NCI-H1436 treated with DMSO at 0.1 percent for 48 hours (cell line): ENCODE data around the gene UBE2E2.
"Not testable (repeated sequence)": the region's sequence is repeated elsewhere in the genome, so short reads cannot be mapped to it uniquely, and the experiment has no call there.

Experiments
- DNase-seq: peaks from one replicate; lab custom pipeline; 2025; lab: John Stamatoyannopoulos, UW

The UBE2E2 gene

DNA sequence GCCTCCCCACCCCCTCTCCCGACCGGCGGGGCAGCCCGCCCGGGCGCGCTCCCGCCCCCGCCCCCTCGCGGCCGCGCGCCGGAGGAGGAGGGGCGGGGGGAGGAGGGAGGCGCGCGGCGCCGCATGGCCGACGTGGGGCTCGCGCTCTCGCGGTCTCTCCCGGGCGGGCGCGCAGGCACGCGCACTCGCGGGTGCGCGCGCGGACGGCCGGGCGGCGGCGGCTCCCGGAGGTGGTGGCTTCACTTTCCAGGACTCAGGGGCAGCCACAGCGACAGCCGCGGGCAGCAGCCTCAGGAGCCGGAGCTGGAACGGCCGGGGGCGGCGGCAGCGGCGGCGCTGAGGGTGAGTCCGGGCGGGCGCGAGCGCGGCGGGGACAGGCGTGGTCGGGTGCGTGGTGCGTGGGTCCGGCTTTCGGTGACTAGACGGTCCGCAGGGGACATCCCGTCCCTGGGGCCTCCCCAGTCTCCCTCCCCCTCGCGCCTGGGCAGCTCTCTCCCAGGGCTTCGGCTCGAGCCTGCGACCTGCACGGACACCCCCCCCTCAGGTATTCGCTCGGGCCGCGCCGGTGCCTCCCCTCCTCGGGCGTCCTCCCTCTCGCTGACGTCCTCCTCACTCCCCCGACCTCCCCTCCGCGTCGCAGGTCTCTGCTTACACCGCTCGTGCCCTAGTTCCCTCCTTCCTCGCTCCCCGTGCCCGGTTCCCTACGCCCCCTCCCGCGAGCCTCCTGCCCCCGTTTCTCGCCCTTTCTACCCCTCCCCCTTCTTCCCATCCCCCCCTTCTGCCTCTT lies at the start of gene UBE2E2:
Gene UBE2E2 (plus strand): TSS at position 407 of the 787 bp plus-strand sequence.
- no peak for DNase-seq

DNA sequence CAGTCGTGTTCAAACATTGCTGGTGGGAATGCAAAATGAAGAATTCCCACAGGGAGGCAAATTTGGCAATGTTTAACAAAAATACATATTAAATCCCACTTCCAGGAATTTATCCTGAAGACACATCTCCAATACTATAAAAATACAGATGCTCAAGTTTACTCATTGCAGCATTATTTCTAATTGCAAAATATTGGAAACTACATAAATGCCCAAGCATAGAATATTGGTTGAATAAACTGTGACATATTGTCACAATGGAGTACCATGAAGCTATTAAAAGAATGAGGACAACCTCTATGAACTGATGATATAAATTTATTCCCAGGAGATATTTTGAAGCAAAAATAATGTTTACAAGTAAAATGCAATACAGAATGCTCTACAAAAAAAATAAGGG lies 49.7 kb upstream of the UBE2E2 start:
- no peak for DNase-seq

- DNase-seq: no peak
These were observed 45.8 kb upstream of the UBE2E2 start for GRCh38 chr3:23157331-23157730.

DNA sequence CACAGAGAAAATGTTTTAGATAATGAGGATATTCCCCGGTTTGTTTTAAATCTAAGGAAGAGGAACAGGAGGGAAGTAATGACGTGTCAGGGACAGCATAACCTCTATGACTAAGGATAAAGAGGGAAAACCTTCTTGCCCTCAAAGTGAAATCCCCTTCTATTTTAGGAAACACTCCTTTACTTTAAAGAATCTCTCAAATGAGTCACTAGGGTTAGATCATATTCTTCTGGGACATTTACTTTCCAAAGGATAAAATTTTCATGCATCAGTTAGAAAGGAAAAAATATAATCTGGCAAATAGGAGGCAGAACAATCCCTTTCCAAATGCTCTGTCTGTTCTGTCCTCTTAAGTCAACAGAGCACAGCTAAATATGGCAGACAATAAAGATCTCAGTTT lies 43.2 kb upstream of the UBE2E2 start:
- DNase-seq: no peak

DNA sequence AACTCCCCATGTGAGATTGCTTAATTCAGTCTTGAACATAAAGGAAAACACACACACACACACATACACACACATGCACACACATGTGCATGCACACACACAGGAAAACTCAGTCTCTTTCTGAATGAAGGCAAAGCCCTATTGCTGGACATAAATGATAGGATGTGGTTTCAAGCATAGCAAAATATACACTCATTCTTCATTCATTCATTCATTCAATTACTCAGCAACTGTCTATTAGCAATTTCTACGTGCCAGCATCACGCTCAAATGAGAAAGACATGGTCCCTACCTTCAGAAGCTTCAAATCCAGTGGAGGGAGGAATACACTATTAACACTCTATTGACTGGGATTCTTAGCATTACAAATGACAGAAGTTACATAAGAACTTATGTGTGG lies 41.8 kb upstream of the UBE2E2 start:
- DNase-seq: no peak

- DNase-seq: no peak
These were observed 41.1 kb upstream of the UBE2E2 start for GRCh38 chr3:23161896-23162570.

GRCh38 chr3:23162934-23163333 lies 40.2 kb upstream of the UBE2E2 start:
- no peak for DNase-seq

DNA sequence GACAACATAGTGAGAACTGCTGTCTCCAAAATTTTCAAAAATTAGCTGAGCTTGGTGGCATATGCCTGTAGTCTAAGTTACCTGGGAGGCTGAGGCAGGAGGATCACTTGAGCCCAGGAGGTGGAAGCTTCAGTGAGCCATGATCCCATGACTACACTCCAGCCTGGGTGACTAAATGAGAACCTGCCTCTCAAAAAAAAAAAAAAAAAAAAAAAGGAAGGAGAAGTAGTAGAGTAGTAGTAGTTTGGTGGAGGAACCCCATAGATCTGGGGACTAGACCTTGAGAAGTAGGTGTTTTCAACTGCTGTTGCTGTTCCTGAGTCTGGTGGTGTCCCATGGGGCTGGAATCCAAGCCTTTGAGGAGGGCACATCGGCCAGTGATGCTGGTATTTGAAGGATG lies 38.4 kb upstream of the UBE2E2 start:
- DNase-seq: no peak

DNA sequence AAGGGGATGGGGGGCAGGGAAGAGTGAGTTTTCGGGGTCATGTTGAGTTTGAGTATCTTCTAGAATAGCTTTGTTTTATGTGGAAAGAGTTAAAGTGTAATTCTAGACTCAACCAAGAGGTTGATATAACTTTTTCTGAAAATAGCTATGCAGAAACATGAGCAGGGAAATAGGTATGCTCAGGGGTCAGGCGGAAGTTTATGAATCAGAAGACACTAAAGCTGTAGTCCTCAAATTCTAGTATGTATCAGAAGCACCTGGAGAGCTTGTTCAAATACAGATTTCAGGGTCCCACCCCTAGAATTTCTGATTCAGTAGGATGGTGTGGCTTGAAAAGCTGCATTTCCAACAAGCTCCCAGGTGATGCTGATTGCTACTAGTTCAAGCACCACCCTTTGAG lies 37.6 kb upstream of the UBE2E2 start:
- DNase-seq: no peak

DNA sequence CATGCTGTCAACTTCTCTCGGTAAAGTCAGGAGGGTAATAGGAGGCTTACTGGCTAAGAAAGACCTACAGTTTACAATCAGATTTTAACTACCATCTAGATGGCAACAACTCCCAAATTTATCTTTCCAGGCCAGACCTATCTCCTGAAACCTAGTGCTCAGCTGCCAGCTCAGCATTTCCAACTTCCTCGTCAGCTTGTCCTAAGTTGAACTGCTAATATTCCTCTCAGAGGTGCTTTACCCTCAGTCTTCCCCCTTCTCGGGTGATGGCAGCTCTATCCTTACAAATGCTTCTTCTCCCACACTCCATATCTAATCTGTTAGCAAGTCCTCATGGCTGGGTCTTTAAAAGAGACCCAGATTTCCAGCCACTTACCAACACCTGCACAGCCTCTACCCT lies 36.9 kb upstream of the UBE2E2 start:
- no peak for DNase-seq

GRCh38 chr3:23166845-23167244 lies 36.3 kb upstream of the UBE2E2 start:
- no peak for DNase-seq

- no peak for DNase-seq
These were observed 33.6 kb upstream of the UBE2E2 start for GRCh38 chr3:23169551-23169950.

- no peak for DNase-seq
These were observed 32.8 kb upstream of the UBE2E2 start for GRCh38 chr3:23170291-23170690.

DNA sequence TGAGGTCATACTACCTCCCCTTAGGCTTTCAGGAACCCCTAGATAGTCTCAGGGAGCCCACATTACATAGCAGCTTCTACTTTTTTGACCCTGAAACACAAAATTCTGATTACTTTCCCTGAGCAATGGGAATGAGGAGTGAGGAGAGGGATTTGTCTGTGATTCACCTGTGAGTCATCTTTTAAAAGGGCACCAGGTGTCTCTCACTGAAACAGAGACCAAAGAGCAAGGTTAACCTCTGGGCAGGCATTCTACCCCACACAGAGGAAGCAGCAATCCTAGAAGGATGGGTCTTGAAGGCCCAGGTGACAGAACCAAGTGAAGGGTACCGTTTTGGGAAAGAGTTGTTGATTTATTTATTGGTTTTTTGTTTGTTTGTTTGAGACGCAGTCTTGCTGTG lies 31.1 kb upstream of the UBE2E2 start:
- no peak for DNase-seq

GRCh38 chr3:23174426-23175039 lies 28.6 kb upstream of the UBE2E2 start:
- DNase-seq: no peak

DNA sequence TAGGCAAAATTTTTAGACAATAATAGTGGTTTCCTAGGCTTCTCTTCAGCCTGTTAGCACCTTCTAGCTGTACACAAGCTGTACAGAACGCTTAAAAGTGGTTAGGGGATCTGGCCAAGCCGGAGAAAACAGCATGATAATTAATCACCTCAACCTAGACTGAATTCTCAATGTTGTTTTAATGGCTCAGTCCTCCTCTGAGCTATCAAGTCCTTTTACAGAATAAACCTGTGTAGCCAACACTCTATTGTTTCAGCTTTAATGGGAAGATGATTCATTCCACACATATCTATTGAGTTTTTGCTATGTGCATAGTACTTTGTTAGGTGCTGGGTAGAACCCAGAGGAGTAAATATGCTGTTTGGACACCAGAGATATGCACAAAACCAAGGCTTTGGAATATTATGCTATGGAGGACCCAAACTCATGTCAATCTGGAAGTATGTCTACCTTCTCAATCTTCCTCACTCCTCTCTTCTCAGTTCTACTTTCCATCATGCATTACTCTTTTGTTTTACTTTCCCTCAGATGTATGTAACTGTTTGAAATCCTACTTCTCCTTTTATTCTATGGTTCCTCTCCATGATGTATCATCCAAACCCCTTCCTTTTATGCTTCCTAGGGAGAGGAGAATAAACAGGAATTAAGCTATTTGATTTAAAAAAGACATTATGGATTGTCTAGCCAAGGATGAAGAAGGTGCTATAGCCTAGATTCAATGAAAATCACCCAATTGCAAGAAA lies 27.6 kb upstream of the UBE2E2 start:
- no peak for DNase-seq

DNA sequence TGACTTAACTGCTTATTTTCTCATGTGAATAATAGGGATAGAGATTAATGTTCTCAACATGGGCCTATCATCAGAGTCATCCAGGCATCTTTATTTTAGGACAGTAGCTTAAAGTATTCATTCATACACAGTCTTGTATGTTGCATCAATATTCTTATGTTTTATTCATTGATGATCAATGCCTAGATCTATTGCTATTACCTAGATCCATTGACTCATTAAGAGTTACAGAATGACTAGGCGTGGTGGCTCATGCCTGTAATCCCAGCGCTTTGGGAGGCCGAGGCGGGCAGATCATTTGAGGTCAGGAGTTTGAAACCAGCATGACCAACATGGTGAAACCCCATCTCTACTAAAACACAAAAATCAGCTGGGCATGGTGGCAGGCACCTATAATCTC lies 26.3 kb upstream of the UBE2E2 start:
- DNase-seq: not testable (repeated sequence)

DNA sequence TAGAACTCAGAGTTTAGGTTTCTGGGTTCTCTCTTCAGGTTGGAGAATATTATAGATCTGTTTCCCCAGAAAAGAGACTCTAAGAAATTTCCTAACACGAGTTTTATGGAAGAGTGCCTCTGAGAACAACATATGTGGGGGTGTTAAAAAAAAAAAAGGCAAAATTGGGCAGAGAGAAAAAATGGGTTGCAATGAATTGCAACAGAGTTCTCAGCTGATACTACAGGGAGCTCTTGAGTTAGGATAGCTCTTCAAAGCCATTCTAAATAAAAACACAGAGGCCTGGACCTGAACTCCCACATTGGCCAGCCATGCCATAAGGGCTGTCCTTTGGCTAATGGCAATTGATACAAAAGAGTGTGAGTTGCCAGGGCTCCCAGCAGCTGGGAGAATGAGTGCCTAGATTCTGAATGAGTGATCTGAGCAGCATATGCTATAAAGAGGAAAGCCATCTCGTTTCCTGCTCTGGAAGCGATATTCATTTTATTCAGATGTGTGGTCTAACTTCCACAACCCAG lies 20.1 kb upstream of the UBE2E2 start:
- no peak for DNase-seq

GRCh38 chr3:23183731-23184130 lies 19.4 kb upstream of the UBE2E2 start:
- DNase-seq: no peak

GRCh38 chr3:23185861-23186260 lies 17.3 kb upstream of the UBE2E2 start:
- DNase-seq: no peak

- DNase-seq: no peak
These were observed 13.9 kb upstream of the UBE2E2 start for GRCh38 chr3:23189187-23189586.

- no peak for DNase-seq
These were observed 10.3 kb upstream of the UBE2E2 start for GRCh38 chr3:23192816-23193215.
